Measurements from ENCODE around the gene NHERF1. TPM values are rescaled to one million over a fixed set of nuclear protein-coding genes. Genes with fewer than 3 reads are reported as not detected.

Gene NHERF1
- total and polyA plus RNA-seq, 2 donors (not counting 3 experiments of a cell fraction or from before 2014, with no cell fraction given): 24.4 to 26.9 TPM

DNA sequence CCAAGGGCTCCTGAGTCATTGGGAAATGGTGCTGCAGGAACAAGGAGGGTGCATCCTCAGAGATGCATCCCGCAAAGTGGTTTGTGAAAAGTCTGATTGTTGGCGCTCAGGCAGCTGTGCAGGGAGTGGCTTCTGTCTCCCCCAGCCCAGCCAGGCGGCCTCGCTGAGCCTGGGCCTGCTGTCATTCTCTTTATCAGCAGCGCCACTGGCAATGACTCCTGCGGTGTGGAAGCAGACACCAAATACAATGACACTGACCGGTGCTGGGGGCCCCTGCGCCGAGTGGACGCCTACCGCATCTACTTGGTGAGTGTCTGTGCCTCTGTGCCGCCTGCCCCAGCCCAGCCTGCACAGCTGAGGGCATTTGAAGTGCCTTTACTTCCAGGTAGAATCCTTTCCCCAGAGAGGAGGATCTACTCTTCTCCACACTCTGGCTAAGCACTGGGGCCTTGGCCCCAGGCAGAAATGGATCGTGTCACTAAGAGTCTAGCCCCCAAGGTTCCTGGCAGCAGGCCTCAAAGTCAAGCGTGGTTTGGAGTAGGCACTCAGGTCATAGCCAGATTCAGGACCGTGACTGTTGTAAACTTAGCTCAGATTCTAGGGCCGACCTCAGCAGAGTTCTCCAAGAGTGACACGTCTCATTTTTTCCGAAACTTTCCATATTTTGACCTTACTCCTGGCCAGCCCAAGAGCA lies 47.0 kb downstream of the NHERF1 start:
- ChIA-PET CTCF (interaction anchor here (1.0 to 14.0 kb wide), 3 partner anchors 47 to 67 kb away, joined by 3 to 325 read pairs (median 4); partner anchors contain the start of gene GRIN2C), POLR2A (no interaction called here)
- Histone ChIP-seq H3K4me1 (ENCODE audit: control insufficient read depth, extremely low read depth, insufficient read depth, low read length) (peaks cover 24% of the 10 kb centered on the region), H3K36me3 (ENCODE audit: control insufficient read depth in 2 of 2, extremely low read depth in 1 of 2, insufficient read depth in 2 of 2, low read length in 2 of 2) (peaks cover 7 to 8% of the 10 kb centered on the region in 2 experiments), H3K79me2 (ENCODE audit: control insufficient read depth, insufficient read depth, low read length) (no peaks in the 10 kb centered on the region), H3K9me3 (replicated peaks; ENCODE audit: control insufficient read depth, insufficient read depth, low read length) (no peaks in the 10 kb centered on the region), H4K20me1 (replicated peaks; ENCODE audit: control insufficient read depth, extremely low read depth, insufficient read depth, low read length) (no peaks in the 10 kb centered on the region), H3K9ac (replicated peaks; ENCODE audit: extremely low read depth, insufficient read depth, low read length) (no peak overlapping the region), H3K9me1 (replicated peaks; ENCODE audit: control insufficient read depth, extremely low read depth, insufficient read depth, low read length) (no peaks in the 10 kb centered on the region), H3K27ac (ENCODE audit: insufficient read depth, low read depth, low read length) (no peak overlapping the region), H3K4me3 (replicated peaks in 1 of 3; ENCODE audit: insufficient read depth in 1 of 3, low read depth in 1 of 3, low read length in 3 of 3) (no peak overlapping the region), H3K27me3 (ENCODE audit: control insufficient read depth in 2 of 2, insufficient read depth in 2 of 2, low read length in 2 of 2) (no peaks in the 10 kb centered on the region), H3K4me2 (ENCODE audit: insufficient read depth, low read length) (no peak overlapping the region), H2AFZ (ENCODE audit: low read depth, low read length) (no peak overlapping the region)
- no peak for FAIRE-seq
- no peak for DNase-seq (ENCODE audit: low read depth, low spot score)
- intact Hi-C loops (cut with micrococcal nuclease) (no loop called here), dilution Hi-C loops (cut with MboI; ENCODE audit: extremely low pct_ligation_motif_present, low sequenced_read_pairs) (no loop called here)
- BruUV-seq (replicated peaks): no TSS peak
- TF ChIP-seq JUN (IDR thresholded peaks at IDR 0.05; ENCODE audit: borderline replicate concordance, insufficient read depth, insufficient read length, low read depth) (no peak), POLR2A (IDR thresholded peaks at IDR 0.05; ENCODE audit: low read depth, low read length) (no peak), EZH2 (IDR thresholded peaks at IDR 0.05; ENCODE audit: borderline replicate concordance, low read depth, low read length, severe bottlenecking) (no peak), POLR2AphosphoS5 (IDR thresholded peaks at IDR 0.05; ENCODE audit: insufficient read depth, low read depth, low read length) (no peak), FOS (IDR thresholded peaks at IDR 0.05; ENCODE audit: borderline replicate concordance, insufficient read depth, low read length) (no peak)
- TF ChIP-seq, protein P1, sequence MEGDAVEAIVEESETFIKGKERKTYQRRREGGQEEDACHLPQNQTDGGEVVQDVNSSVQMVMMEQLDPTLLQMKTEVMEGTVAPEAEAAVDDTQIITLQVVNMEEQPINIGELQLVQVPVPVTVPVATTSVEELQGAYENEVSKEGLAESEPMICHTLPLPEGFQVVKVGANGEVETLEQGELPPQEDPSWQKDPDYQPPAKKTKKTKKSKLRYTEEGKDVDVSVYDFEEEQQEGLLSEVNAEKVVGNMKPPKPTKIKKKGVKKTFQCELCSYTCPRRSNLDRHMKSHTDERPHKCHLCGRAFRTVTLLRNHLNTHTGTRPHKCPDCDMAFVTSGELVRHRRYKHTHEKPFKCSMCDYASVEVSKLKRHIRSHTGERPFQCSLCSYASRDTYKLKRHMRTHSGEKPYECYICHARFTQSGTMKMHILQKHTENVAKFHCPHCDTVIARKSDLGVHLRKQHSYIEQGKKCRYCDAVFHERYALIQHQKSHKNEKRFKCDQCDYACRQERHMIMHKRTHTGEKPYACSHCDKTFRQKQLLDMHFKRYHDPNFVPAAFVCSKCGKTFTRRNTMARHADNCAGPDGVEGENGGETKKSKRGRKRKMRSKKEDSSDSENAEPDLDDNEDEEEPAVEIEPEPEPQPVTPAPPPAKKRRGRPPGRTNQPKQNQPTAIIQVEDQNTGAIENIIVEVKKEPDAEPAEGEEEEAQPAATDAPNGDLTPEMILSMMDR (IDR thresholded peaks at IDR 0.05; ENCODE audit: extremely low read depth in 1 of 2, insufficient read depth in 1 of 2, low read depth in 1 of 2, low read length in 2 of 2): no peak
